Kidney (tissue), 14 donors: ENCODE results near the gene ADARB2. TPM values are rescaled to one million over a fixed set of nuclear protein-coding genes. Genes with fewer than 3 reads are reported as not detected.

Source experiments
- DNase-seq, 5 donors: peaks; one replicate each; pipeline ENCODE4 v3.0.0-alpha.2; 2013 to 2020
- FAIRE-seq: peaks from 2 replicates; lab custom pipeline; 2012; peaks lifted over from hg19 to GRCh38; lab: Jason Lieb, UNC
- H3K27ac ChIP-seq, 2 donors: one replicate each; pipeline ENCODE4 v1.7.0; 2013; ENCODE audit warnings: low read depth in 2 of 2, low read length in 2 of 2, inconsistent platforms in 1 of 2
- H3K27me3 ChIP-seq: one replicate; pipeline ENCODE4 v1.7.1; 2013; ENCODE audit warnings: low read length, inconsistent platforms; ENCODE audit not compliant: control insufficient read depth, insufficient read depth
- H3K36me3 ChIP-seq, 3 donors: one replicate each; pipeline versions ENCODE4 v1.7.0 to v1.7.1; 2013; ENCODE audit warnings: low read length in 3 of 3, control low read depth in 1 of 3, inconsistent platforms in 1 of 3; ENCODE audit not compliant: insufficient read depth in 3 of 3, control insufficient read depth in 2 of 3
- H3K4me1 ChIP-seq, 3 donors: one replicate each; pipeline versions ENCODE4 v1.7.0 to v1.7.1; 2013; ENCODE audit warnings: low read length in 3 of 3, inconsistent platforms in 1 of 3, low read depth in 1 of 3; ENCODE audit not compliant: control insufficient read depth in 2 of 3, insufficient read depth in 2 of 3
- H3K4me3 ChIP-seq, 3 donors: one replicate each; pipeline versions ENCODE4 v1.7.0 to v1.8.1; 2013; ENCODE audit warnings: low read length in 3 of 3, control low read depth in 1 of 3, inconsistent platforms in 1 of 3
- H3K9ac ChIP-seq, 3 donors: one replicate each; pipeline versions ENCODE4 v1.7.0 to v1.7.1; 2013; ENCODE audit warnings: low read length in 3 of 3, control low read depth in 1 of 3, inconsistent platforms in 1 of 3
- H3K9me3 ChIP-seq, 3 donors: one replicate each; pipeline versions ENCODE4 v1.7.0 to v1.7.1; 2013; ENCODE audit warnings: low read length in 3 of 3, control low read depth in 1 of 3, inconsistent platforms in 1 of 3; ENCODE audit not compliant: control insufficient read depth in 2 of 3, insufficient read depth in 1 of 3
- intact Hi-C: fragments of 100-400 bp; cut with DNase I; formaldehyde crosslinking; loops from one replicate; pipeline ENCODE4 v1.11.1; 2022
- polyA plus RNA-seq: library from polyadenylated mRNA; stranded (reverse); fragments of 350-450 nt; fragmentation: Illumina TruSeq; extraction: RNeasy Lipid Tissue Mini Kit (QIAGEN cat#74804); gene quantifications from one replicate; pipeline ENCODE4 v1.2.3, GENCODE V29; 2014; ENCODE audit warnings: low read depth, low replicate concordance; ENCODE audit not compliant: insufficient read depth
- total RNA-seq: library from RNA; stranded (reverse); fragmentation: NEBNext Ultra II Directional; extraction: Animal tissue kit (Norgen Biotek cat#: 25700); gene quantifications from one replicate; pipeline ENCODE4 v1.2.1, GENCODE V29; 2021
- TF ChIP-seq, protein P1 (sequence below): IDR thresholded peaks from 3 replicates; pipeline ENCODE4 v1.5.1; 2012; ENCODE audit warnings: mild to moderate bottlenecking, moderate library complexity, borderline replicate concordance; ENCODE audit not compliant: insufficient read depth; ENCODE audit errors: extremely low read depth
- donor health status: control.
- donor health status: control.
- donor health status: control.
- donor health status: control.
- donor health status: control.
- donor health status: DM: yes; HTN: yes; CAD: no.
- donor health status: Normal renal cell carcinoma (clear cell type).

Gene ADARB2
- total and polyA plus RNA-seq, 2 donors from 2014 or later = 1.0 to 1.3 TPM

DNA sequence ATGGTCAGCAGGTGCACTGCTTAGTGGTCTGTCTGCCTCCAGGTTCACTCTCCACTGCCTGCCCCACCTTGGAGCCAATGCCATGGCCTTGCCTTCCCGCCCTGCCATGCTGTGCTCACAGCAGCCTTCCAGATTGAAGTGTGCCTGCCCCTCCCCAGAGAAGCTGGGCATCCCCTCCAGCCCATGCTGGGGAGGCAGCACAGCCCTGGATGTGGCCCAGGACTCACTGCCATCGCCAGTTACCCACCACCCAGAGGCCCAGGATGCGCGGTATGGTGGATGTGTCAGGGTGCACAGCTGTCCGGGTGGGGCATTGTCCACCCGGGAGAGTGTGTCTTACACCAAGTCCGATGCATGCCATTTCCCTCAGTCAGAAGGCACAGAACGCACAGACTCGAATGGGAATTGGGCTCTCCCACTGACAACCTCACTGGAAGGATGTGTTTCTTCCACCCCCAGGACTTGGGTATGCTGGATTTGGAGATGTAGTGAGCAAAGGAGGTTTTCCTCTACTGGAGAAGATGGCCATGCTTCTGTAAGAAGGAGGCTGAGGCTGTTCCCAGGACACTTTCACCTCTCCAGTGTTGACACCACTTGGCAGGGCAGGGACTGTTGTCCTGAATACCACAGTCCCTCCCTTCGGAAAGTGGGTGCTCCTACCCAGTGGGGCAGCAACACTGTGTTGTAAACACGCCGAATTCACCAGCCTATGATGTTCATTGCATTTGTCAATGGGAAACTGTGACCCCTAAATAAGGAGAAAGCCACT lies 122.0 kb downstream of the ADARB2 start:
- Histone ChIP-seq H3K9ac (no peak overlapping the region), H3K4me3 (no peak overlapping the region), H3K9me3 (no peaks in the 10 kb centered on the region), H3K4me1 (no peaks in the 10 kb centered on the region), H3K27ac (no peak overlapping the region), H3K36me3 (no peaks in the 10 kb centered on the region), H3K27me3 (peaks cover 8% of the 10 kb centered on the region)
- no peak for FAIRE-seq
- TF ChIP-seq, protein P1, sequence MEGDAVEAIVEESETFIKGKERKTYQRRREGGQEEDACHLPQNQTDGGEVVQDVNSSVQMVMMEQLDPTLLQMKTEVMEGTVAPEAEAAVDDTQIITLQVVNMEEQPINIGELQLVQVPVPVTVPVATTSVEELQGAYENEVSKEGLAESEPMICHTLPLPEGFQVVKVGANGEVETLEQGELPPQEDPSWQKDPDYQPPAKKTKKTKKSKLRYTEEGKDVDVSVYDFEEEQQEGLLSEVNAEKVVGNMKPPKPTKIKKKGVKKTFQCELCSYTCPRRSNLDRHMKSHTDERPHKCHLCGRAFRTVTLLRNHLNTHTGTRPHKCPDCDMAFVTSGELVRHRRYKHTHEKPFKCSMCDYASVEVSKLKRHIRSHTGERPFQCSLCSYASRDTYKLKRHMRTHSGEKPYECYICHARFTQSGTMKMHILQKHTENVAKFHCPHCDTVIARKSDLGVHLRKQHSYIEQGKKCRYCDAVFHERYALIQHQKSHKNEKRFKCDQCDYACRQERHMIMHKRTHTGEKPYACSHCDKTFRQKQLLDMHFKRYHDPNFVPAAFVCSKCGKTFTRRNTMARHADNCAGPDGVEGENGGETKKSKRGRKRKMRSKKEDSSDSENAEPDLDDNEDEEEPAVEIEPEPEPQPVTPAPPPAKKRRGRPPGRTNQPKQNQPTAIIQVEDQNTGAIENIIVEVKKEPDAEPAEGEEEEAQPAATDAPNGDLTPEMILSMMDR = no peak
- no peak for DNase-seq
- intact Hi-C loops = no loop called here

DNA sequence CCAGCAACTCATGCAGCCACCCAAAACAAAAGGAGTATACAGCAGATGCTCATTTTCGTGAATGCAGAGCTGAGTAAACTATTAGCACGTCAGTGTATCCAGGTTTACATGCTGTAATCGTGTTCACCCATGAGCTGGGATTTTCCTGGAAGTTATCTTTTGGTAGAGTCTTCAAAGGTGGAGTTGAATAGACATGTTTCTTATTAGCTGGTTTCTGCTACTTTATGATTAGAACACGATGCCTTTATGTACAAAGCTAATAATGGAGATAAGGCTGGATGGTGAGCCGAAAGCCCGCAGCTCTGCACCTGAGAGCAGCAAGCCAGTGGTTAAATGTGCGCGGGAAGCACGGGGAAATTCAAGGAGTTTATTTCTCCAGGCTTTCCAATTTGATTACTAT lies 123.8 kb downstream of the ADARB2 start:
- Histone ChIP-seq H3K9me3 (no peaks in the 10 kb centered on the region), H3K4me1 (no peaks in the 10 kb centered on the region), H3K27ac (no peak overlapping the region), H3K36me3 (no peaks in the 10 kb centered on the region), H3K4me3 (no peak overlapping the region), H3K9ac (no peak overlapping the region), H3K27me3 (peaks cover 11% of the 10 kb centered on the region)
- DNase-seq (no peak), FAIRE-seq (no peak)
- intact Hi-C loops = no loop called here
- TF ChIP-seq, protein P1 = no peak

DNA sequence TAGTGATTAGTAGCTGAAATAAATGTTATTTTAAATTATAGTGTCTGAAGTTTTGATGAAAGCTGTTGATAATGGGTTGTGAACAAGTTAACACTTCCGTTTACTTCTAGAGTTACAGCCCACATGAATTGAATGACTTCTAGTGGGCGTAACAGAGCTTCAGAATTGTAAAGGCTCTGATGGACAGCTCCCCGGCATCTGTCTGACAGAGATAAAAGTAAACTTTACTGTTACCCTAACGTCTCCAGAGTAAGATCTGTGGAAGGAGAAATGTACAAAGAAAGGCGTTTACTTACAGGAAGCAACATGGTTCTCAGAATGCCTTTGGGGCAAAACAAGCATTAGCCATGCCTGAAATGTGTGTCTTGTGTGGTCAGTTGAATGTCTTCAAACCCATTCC lies 124.4 kb downstream of the ADARB2 start:
- no peak for DNase-seq
- Histone ChIP-seq H3K36me3 (no peaks in the 10 kb centered on the region), H3K4me3 (no peak overlapping the region), H3K27ac (no peak overlapping the region), H3K27me3 (peaks cover 15% of the 10 kb centered on the region), H3K4me1 (no peaks in the 10 kb centered on the region), H3K9me3 (no peaks in the 10 kb centered on the region), H3K9ac (no peak overlapping the region)
- no peak for FAIRE-seq
- intact Hi-C loops = no loop called here
- TF ChIP-seq, protein P1 = no peak
